NK-92 (cell line): ENCODE results near the gene N4BP2L2.

Experiments
- DNase-seq: peaks from one replicate; lab custom pipeline; 2025; ENCODE audit not compliant: unreplicated experiment; lab: John Stamatoyannopoulos, UW

Gene N4BP2L2

GRCh38 chr13:32426990-32427851, 111.4 kb downstream of the N4BP2L2 start:
- DNase-seq: no peak

- DNase-seq: no peak
These were observed 112.2 kb downstream of the N4BP2L2 start for GRCh38 chr13:32426191-32426989.

- DNase-seq: no peak
These were observed 113.4 kb downstream of the N4BP2L2 start for GRCh38 chr13:32425158-32425557.

GRCh38 chr13:32423592-32423991, 115.0 kb downstream of the N4BP2L2 start:
- DNase-seq: no peak

- no peak for DNase-seq
These were observed 118.7 kb downstream of the N4BP2L2 start for GRCh38 chr13:32419862-32420261.

GRCh38 chr13:32417995-32418394, 120.6 kb downstream of the N4BP2L2 start:
- DNase-seq: no peak

- DNase-seq: no peak
These were observed 123.6 kb downstream of the N4BP2L2 start for GRCh38 chr13:32415019-32415418.

- no peak for DNase-seq
These were observed 124.0 kb downstream of the N4BP2L2 start for GRCh38 chr13:32414580-32414979.

GRCh38 chr13:32413284-32413683, 125.3 kb downstream of the N4BP2L2 start:
- no peak for DNase-seq

GRCh38 chr13:32409561-32410421, 128.8 kb downstream of the N4BP2L2 start:
- no peak for DNase-seq

GRCh38 chr13:32409001-32409313, 129.6 kb downstream of the N4BP2L2 start:
- DNase-seq: no peak

GRCh38 chr13:32408296-32409000, 130.1 kb downstream of the N4BP2L2 start:
- no peak for DNase-seq

GRCh38 chr13:32407854-32408253, 130.7 kb downstream of the N4BP2L2 start:
- no peak for DNase-seq

- no peak for DNase-seq
These were observed 135.5 kb downstream of the N4BP2L2 start for GRCh38 chr13:32403108-32403507.

GRCh38 chr13:32391101-32391619, 147.4 kb downstream of the N4BP2L2 start:
- no peak for DNase-seq

GRCh38 chr13:32390484-32390883, 148.1 kb downstream of the N4BP2L2 start:
- no peak for DNase-seq

- no peak for DNase-seq
These were observed 148.5 kb downstream of the N4BP2L2 start for GRCh38 chr13:32390048-32390447.

- DNase-seq: no peak
These were observed 153.2 kb downstream of the N4BP2L2 start for GRCh38 chr13:32385410-32385809.

GRCh38 chr13:32384702-32385101, 153.9 kb downstream of the N4BP2L2 start:
- no peak for DNase-seq

- no peak for DNase-seq
These were observed 154.6 kb downstream of the N4BP2L2 start for GRCh38 chr13:32383836-32384618.
